GM12873 (cell line): Measurements from ENCODE around the gene RIN3.

Experiments
- CTCF ChIP-seq: IDR thresholded peaks from 2 replicates; pipeline ENCODE4 v1.5.1; 2012; ENCODE audit warnings: low read depth, mild to moderate bottlenecking, moderate library complexity, low read length, control low read depth; ENCODE audit not compliant: insufficient read depth; ENCODE audit errors: missing control alignments

RIN3 gene

GRCh38 chr14:92685784-92686355 lies 172.3 kb downstream of the RIN3 start:
- no peak for TF ChIP-seq CTCF

GRCh38 chr14:92686411-92686899 lies 172.9 kb downstream of the RIN3 start:
- TF ChIP-seq CTCF, result no peak

GRCh38 chr14:92686900-92687427 lies 173.4 kb downstream of the RIN3 start:
- peak; percentile 82 for TF ChIP-seq CTCF

DNA sequence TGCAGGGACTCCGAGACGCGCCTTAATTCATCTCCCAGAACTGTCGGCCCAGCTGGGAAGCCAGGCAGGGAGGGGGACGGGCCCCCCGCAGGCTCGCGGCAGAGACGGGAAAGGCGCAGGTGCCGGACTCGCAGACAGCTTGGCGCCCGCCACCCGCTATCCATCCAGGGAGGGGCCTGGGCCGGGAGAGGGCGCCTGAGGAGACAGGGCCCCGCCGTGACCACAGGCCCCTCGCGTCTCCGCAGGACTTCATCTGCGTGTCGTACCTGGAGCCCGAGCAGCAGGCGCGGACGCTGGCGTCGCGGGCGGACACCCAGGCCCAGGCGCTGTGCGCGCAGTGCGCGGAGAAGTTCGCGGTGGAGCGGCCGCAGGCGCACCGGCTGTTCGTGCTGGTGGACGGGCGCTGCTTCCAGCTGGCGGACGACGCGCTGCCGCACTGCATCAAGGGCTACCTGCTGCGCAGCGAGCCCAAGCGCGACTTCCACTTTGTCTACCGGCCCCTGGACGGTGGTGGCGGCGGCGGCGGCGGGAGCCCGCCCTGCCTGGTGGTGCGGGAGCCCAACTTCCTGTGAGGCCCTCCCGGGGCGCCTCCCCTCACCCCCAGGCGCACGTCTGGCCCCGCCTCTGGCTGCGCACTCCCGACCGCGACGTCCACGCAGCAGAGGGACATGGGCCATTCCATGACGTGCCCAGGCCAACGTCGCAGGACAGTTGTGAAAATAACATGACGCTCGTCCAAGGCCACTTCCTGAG lies 174.3 kb downstream of the RIN3 start:
- TF ChIP-seq CTCF, result no peak

DNA sequence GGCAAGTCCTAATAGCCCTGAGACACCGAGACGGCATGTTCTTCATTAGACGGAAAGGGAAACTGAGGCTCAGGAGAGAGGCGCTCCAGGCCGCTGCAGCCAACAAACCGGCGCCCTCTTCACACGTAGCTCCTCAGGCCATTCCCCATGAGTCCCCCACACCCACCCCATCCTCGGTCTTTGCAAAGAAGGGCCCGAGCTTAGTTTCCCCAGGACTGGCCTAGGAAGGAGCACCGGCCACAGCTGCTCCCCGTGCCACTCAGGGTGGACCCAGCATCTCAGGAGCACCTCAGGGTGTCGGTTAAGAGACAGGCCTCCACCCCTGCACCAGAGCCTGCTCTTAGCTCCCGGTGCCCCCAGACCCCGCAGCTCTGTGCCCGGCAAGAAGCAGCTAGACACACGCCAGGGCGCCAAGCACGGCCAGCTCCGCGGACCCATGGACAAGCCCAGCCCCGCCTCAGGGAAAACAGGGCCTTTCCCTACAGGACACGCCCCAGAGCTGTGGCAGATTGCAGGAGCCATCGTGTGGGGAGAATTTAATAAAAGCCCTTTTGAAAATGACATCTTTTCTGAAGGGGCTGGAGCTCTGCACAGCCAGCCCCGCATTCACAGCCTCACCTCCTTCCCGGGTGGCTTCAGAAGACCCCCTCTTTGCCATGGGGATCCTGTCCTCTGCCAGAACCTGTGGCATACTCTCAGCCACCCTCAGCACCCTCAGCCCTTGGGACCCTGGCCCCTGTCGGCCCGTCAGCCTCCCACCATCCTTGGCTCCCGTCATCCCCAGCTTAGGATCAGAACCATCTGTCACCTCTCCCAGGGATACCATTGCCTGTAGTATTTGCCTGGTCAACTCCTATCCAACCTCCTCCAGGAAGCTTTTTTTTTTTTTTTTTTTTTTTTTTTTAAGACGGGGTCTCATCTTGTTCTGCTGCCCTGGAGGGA lies 175.1 kb downstream of the RIN3 start:
- TF ChIP-seq CTCF, result no peak

GRCh38 chr14:92690171-92691011 lies 176.8 kb downstream of the RIN3 start:
- TF ChIP-seq CTCF, result peak; percentile 79
